Lung microvascular endothelial cell (primary cell): ENCODE data around the gene DPP3. TPM values are rescaled to one million over a fixed set of nuclear protein-coding genes. Genes with fewer than 3 reads are reported as not detected.
"Not testable (repeated sequence)": the region's sequence is repeated elsewhere in the genome, so short reads cannot be mapped to it uniquely, and the experiment has no call there.

Experiments
- DNase-seq, 2 donors: peaks; one replicate each; pipeline versions ENCODE4 v3.0.0 to v3.0.0-alpha.2; 2010; ENCODE audit warnings: low read depth in 2 of 2
- total RNA-seq: library from RNA; depleted of rRNA; stranded (reverse); fragments of >200 nt; gene quantifications from 2 replicates; pipeline ENCODE4 v1.2.1, GENCODE V29; 2014

The DPP3 gene
- total RNA-seq, 1 donor from 2014 or later: 46.4 TPM

DNA sequence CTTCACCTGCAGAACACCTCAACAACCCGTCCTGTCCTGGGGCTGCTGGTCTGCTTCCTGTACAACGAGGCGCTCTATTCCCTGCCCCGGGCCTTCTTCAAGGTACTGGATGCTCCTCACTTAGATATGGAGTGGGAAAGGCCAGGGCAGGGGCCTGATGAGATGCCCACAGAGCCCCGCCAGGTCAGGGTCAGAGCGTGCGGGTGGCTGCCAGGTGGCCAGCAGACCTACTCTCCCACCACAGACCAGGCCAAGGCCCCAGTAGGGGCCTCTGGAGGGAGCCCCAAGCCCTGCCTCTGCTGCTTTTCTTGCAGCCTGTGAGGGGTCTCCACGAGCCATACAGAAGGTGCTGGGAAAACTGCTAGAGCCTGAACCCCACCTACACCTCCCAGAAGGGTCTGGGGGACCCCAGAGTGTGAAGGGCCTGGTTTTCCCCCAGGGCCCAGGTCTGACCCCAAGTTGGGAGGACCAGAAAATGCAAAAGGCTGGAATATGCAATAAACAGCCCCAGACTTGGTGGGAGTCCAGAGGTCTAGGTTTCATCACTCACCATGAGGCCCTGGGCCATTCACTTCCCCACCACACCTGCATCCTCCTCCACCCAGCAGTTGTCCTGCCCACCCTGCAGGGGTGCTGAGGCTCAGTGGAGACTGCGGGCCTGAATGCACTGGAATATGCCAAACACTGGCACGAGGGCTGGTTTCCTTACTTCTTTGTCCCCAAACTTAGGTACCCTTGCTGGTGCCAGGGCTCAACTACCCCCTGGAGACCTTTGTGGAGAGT lies 50.9 kb downstream of the DPP3 start:
- DNase-seq: no peak

- no peak for DNase-seq
These were observed 51.6 kb downstream of the DPP3 start for GRCh38 chr11:66531841-66532240.

- DNase-seq: no peak
These were observed 52.5 kb downstream of the DPP3 start for GRCh38 chr11:66532784-66533183.

DNA sequence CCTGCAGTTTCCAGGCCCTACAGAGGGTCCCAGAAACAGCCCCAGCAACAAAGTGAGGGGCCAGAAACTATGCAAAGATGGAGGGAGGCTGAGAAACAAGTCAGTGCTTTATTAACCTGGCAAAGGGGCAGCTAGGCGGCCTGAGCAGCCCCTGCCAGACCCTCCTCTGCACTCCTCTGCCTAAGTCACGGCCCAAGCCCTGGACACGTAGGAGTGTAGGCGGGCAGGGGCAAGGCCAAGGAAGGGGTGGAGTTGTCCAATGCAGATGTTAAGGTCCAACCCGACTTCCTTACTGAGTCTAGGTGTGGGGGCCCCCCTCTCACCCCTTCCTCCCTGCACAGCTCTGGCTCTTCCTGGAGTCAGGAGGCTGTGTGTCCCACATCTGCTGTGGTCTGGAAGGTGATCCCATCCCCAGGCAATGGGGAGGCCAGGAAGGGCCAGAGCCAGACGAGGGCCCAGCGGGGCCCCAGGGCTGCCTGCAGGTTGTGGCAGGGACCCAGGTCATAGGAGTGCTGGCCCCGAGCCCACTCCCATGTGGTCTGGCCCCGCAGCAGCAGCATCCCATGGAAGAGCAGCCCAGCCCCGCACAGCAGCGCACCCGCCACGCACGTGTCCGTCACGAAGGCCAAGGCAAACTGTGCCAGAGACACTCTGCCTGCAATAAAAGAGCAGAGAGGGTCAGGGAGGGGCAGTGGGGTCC lies 59.1 kb downstream of the DPP3 start:
- no peak for DNase-seq

DNA sequence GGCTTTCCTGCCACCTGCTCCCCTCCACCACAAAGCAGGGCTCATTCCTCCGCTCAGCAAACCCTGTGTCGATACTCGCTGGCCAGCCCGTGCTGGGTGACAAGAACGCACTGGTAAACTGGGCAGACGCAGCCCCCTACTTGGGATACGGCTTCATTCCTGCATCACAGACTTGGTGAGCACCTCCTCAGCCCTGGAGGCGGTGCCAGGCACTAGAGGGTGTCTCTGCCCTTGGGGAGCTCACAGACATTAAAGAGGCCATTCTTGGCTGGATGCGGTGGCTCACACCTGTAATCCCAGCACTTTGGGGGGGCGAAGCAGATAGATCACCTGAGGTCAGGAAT lies 59.6 kb downstream of the DPP3 start:
- DNase-seq: no peak

- DNase-seq: not testable (repeated sequence)
These were observed 60.4 kb downstream of the DPP3 start for GRCh38 chr11:66540598-66540997.

- no peak for DNase-seq
These were observed 61.7 kb downstream of the DPP3 start for GRCh38 chr11:66541892-66542291.

DNA sequence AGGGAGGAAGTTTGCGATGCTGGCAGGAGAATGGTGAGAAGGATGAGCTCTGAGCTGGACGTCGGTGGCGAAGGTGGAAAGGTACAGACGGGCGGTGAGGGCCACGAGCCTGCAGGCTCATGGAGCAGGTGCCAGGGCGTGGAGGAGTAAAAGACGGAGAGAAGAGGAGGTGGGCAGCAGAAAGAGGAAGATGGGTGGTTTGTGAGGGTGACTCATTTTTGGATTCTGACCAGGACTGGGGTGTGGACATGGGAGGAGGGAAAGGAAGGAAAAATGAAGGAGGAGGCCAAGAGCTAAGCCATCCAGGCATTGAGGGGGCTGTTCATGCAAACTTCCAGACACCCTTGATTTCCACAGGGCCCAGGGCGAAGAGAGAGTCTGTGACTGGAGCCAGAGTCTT lies 62.1 kb downstream of the DPP3 start:
- DNase-seq: no peak

GRCh38 chr11:66543263-66544107 lies 63.3 kb downstream of the DPP3 start:
- DNase-seq: peak; percentile 87 to 95

- DNase-seq: not testable (repeated sequence)
These were observed 64.7 kb downstream of the DPP3 start for GRCh38 chr11:66544952-66545351.

DNA sequence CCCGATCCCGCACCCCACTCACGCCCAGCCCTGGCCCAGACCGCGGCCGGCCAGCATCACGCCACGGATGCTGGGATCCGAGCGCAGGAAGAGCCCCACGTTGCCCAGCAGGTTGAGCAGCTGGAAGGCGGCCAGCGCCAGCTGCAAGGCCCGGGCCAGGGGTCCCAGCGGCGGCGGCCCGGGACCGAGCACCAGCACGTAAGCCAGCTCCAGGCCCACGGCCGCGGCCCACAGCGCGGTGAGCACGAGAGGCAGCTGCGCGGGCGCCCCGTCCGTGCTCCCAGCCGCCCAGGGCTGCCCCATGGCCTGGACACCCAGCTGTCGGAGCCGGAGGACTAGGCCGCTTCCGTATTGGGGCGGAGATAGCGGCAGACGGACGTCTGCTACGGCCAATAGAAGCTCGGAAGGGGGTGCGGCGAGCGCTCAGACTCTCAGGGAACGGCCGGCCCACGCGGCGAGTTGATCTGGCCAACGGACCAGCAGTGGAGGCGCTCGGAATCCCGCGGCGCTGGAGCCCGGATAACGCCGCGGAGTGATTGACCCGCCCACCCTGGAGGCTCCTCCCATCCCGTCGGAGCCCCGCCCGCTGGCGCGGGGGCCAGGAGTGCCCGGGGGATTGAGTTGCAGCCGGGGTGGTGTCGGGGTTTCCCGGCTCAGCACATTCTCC lies 65.6 kb downstream of the DPP3 start, which contains the start of gene ZDHHC24:
Gene ZDHHC24 (minus strand): TSS at position 348 of the 667 bp plus-strand sequence. CDS start 45 bp downstream, at position 303.
- DNase-seq: peak; percentile 98

DNA sequence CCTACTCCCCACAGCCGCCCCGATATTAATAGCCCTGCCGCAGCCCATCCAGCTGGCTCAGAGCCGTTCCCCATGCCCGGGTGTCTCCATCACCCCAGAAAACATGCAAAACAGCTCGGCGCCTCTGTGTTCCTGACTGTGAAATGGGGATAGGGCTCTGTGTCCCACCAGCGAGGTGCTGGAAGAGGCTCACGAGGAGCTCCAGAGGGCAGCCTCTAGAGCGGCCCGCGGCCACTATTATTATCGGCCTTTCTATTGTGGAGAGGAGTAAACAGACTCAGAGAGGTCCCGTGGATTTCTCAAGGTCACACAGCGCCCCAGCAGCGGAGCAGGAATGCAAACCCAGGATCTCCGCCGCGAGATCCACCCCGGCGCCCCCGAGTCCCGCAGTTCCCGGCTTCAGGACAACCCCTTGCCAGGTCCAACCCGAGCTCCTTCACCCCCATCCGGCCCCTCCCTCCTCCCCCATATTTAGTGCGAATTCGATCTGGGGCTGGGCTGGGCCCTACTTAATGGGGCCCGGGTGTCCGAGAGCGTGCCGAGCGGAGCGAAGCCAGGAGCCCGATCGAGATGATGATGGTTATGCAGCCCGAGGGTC lies 66.2 kb downstream of the DPP3 start, which contains the start of gene ACTN3:
Gene ACTN3 (plus strand): TSS at position 536 of the 598 bp plus-strand sequence. CDS start 35 bp downstream, at position 571.
- no peak for DNase-seq

- no peak for DNase-seq
These were observed 66.9 kb downstream of the DPP3 start for GRCh38 chr11:66546966-66547661.

GRCh38 chr11:66547662-66548009 lies 67.4 kb downstream of the DPP3 start:
- no peak for DNase-seq

GRCh38 chr11:66548041-66548440 lies 67.8 kb downstream of the DPP3 start:
- no peak for DNase-seq

DNA sequence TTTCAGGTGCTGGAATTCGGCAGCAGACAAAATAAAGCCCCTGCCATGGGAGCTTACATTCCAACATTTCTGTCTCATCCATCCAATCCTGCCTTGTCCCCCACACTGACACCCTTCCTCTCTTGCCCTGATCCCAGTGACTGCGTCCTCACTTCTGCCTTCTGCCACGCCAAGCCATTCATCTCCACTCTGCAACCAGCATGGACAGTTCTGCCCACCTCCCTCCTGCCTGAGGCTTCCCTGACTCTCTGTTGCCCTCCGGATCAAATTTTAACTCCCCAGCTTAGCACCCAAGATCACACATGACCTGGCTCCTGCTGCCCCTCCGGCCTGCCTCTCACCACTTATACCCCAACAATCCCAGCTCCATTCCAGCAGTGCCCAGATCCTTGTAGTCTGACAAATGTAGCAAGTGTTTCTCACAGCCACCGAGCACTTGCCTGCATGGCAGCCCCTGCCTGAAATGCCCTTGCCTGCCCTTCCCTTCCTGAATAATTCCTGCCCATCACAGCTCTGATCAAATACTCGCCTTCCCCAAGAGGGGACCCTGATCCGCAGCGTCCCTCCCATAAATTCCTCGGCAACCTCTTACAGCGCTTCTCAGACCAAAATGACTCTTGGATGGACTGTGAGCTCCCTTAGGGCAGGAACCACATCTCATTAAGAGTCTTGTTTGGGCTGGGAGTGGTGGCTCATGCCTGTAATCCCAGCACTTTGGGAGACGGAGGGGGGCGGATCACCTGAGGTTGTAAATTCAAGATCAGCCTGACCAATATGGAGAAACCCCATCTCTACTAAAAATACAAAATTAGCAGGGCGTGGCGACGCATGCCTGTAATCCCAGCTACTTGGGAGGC lies 68.8 kb downstream of the DPP3 start:
- no peak for DNase-seq

GRCh38 chr11:66549696-66550095 lies 69.5 kb downstream of the DPP3 start:
- no peak for DNase-seq

DNA sequence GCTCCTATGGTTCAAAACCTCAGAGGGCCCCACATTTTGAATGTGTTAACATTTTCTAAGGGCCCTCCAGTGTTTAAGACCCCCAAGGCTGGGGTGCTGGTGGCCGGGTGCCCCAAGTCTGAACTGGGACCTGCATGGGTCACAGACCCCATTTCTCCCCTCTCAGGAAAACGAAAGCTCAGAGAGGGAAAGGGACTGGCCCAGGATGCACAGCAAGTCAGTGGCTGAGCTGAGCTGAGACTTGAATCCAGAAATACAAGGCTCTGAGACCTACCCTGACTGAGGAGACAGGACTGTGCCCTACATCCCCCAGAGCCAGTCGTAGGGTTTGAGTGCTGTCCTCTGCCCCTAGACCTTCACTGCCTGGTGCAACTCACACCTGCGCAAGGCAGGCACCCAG lies 70.7 kb downstream of the DPP3 start:
- DNase-seq: no peak

- DNase-seq: no peak
These were observed 74.4 kb downstream of the DPP3 start for GRCh38 chr11:66554602-66555001.
